ENCODE data around the gene EYA2.
"Not testable (repeated sequence)": the region's sequence is repeated elsewhere in the genome, so short reads cannot be mapped to it uniquely, and the experiment has no call there.

The EYA2 gene

GRCh38 chr20:47152068-47152467 is 257.4 kb downstream of the EYA2 start:
- in situ Hi-C loops (cut with HindIII; ENCODE audit: low sequenced_read_pairs): no loop called here

DNA sequence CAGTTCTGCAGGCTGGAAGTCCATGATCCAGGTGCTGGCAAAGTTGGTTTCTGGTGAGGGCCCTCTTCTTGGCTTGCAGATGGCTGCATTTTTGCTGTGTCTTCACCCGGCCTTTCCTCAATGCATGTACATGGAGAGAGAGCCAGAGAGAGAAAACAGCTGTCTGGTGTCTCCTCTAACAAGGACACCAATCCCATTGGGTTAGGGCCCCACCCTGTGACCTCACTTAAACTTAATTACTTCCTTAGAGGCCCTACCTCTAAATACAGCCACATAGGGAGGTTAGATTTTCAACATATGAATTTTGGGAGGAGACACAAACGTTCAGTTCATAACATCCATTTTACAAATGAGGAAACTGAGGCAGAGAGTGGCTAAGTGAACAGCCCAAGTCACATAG is 259.4 kb downstream of the EYA2 start:
- in situ Hi-C loops (cut with HindIII; ENCODE audit: low sequenced_read_pairs): no loop called here

DNA sequence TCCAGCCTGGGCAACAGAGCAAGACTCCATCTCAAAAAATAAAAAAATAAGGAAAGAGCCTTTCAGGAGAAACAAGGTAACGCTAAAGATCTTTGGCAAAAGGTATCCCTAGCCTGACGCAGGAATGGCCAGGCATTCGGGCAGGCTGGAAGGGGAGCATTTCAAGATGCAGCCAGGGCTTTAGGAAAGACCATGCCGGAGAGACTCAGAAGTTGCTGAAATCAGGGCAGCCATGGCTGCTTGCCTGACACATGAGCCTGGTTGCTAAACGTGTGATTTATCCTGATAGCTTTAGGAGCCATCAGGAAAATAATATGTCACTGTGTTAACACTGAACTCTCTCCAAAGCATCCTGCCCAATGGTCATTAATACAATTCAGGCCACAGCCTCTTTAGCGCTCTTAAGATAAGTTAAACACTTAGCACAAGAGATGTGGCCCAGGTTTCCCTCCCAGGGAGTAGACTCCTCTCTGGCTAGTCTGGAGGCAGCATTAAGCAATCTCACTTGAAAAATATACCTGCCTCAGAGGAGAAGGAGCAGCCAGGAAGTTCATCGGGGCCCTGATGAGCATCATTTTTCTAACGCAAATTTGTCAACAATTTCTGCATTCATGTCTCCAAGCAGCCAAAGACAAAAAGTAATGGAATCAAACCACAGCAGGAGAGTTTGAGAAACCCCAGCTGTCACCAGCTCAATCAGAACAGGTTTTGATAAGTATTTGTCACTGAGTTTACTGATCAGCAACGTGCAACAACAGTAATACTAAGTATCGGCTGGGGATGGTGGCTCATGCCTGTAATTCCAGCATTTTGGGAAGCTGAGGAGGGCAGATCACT is 261.9 kb downstream of the EYA2 start:
- in situ Hi-C loops (cut with HindIII; ENCODE audit: low sequenced_read_pairs): no loop called here

- in situ Hi-C loops (cut with HindIII; ENCODE audit: low sequenced_read_pairs): no loop called here
These were observed 264.5 kb downstream of the EYA2 start for GRCh38 chr20:47159166-47159565.

GRCh38 chr20:47160240-47160639 is 265.6 kb downstream of the EYA2 start:
- in situ Hi-C loops (cut with HindIII; ENCODE audit: low sequenced_read_pairs): loop anchor here (5.0 kb wide), 2 partner anchors 33 to 73 kb away; no protein-coding TSS in a partner anchor

DNA sequence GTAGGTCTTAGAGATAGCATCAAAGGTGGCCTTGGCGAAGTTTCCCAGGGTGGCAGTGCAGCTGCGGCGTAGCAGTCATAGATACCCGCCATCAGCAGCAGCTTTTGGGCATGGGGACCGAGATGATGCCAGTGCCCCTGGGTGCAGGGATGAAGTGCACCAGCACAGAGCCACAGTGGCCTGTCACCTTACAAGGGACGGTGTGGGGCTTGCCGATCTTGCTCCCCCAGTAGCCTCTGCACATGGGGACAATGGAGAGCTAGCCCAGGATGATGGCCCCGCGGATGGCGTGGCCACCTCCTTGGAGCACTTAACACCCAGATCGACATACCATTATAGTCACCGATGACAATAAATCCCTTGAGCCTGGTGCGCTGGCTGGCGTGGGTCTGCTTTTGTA is 266.3 kb downstream of the EYA2 start:
- in situ Hi-C loops (cut with HindIII; ENCODE audit: low sequenced_read_pairs): loop anchor here (5.0 kb wide), 2 partner anchors 34 to 74 kb away; no protein-coding TSS in a partner anchor

DNA sequence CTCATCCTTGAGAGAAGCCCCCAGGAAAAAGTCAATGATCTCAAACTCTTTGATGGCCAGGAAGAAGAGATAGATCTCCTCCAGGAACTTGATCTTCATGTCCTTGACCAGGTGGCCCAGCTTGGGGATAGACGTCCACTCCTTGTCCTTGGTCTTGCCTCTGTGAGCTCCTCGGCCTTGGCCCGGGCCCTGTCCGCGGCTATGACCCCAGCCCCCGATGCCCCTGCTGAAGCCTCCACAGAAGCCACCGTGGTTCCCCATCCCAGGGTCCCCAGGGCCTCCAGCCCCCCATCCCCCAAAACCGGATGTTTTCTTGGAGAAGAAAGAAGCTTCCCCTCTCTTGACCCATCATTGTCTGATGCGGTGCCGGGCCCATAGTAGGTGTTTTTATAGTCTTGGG is 266.8 kb downstream of the EYA2 start:
- in situ Hi-C loops (cut with HindIII; ENCODE audit: low sequenced_read_pairs): loop anchor here (5.0 kb wide), 2 partner anchors 34 to 74 kb away; no protein-coding TSS in a partner anchor

GRCh38 chr20:47164140-47164539 is 269.5 kb downstream of the EYA2 start:
- in situ Hi-C loops (cut with HindIII; ENCODE audit: low sequenced_read_pairs): loop anchor here (5.0 kb wide), 2 partner anchors 37 to 77 kb away; no protein-coding TSS in a partner anchor

GRCh38 chr20:47165376-47165865 is 270.8 kb downstream of the EYA2 start:
- in situ Hi-C loops (cut with HindIII; ENCODE audit: low sequenced_read_pairs): no loop called here

DNA sequence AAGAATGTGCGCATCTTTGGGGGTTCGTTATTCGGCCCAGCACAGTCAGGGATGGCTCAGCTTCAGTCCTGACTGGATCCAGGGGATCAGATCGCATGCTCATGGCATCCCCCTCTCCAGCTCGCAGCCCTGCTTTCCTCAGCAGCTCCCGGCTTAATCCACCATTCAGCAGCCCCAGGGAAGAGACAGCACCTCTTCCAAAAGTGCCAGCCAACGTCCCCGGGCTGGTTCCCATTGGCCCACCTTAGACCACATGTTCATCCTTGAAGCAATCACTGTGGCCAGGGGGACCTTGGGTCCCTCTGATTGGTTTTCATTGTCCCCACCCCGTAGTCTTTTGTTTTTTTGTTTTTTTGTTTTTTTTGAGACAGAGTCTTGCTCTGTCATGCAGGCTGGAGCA is 273.2 kb downstream of the EYA2 start:
- in situ Hi-C loops (cut with HindIII; ENCODE audit: low sequenced_read_pairs): no loop called here

GRCh38 chr20:47172579-47172978 is 277.9 kb downstream of the EYA2 start:
- in situ Hi-C loops (cut with HindIII; ENCODE audit: low sequenced_read_pairs): no loop called here

GRCh38 chr20:47173596-47174216 is 279.1 kb downstream of the EYA2 start:
- in situ Hi-C loops (cut with HindIII; ENCODE audit: low sequenced_read_pairs): no loop called here

- in situ Hi-C loops (cut with HindIII; ENCODE audit: low sequenced_read_pairs): no loop called here
These were observed 280.0 kb downstream of the EYA2 start for GRCh38 chr20:47174456-47175243.

- in situ Hi-C loops (cut with HindIII; ENCODE audit: low sequenced_read_pairs): no loop called here
These were observed 280.9 kb downstream of the EYA2 start for GRCh38 chr20:47175493-47175892.

- in situ Hi-C loops (cut with HindIII; ENCODE audit: low sequenced_read_pairs): not testable (repeated sequence)
These were observed 281.6 kb downstream of the EYA2 start for GRCh38 chr20:47176217-47176616.

DNA sequence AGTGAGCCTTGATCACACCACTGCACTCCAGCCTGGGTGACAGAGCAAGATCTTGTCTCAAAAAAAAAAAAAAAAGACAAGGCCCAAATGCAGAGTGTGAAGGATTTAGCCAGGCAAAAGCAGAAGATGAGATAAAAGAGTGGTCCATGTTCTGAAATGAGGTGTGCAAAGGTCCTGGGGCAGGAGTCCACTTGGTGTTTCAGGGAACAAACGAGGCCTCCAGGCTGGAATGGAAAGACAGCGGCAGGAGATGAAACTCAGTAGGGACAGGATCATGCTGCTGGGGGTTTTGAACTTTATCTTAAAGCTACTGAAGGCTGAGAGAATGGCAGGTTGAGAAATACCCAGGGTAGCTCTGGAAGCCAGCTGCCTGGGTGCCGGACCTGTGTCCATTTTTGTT is 283.6 kb downstream of the EYA2 start:
- in situ Hi-C loops (cut with HindIII; ENCODE audit: low sequenced_read_pairs): no loop called here

DNA sequence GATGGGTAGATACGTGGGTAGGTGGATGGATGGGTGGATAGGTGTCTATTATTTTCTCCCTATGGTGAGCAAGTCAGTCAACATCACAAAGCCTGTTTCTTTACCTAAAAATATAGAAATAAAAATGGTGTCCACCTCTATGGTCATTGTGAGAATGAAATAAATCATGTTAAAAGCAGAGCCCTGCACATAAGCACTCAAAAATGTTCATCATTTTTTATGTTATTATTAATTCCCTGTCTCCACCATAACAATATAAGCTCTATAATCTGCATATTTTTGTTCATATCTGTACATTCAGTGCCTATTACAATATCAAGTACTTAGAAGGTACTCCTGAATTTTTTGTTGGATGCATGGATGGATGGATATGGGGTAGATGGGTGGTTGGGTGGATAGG is 284.2 kb downstream of the EYA2 start:
- in situ Hi-C loops (cut with HindIII; ENCODE audit: low sequenced_read_pairs): no loop called here

DNA sequence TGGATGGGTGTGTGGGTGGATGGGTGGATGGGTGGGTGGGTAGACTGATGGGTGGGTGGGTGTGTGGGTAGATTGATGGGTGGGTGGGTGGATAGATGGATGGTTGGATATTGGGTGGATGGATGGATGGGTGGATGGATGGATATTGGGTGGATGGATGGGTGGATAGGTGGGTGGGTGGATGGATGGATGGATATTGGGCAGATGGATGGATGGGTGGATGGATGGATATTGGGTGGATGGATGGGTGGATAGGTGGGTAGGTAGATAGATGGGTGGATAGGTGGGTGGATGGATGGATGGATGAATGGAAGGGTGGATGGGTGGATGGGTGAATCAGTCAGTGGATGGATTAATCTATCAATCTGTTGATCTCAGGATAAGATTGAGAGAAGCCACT is 284.6 kb downstream of the EYA2 start:
- in situ Hi-C loops (cut with HindIII; ENCODE audit: low sequenced_read_pairs): no loop called here

- in situ Hi-C loops (cut with HindIII; ENCODE audit: low sequenced_read_pairs): no loop called here
These were observed 286.6 kb downstream of the EYA2 start for GRCh38 chr20:47181056-47181862.

- in situ Hi-C loops (cut with HindIII; ENCODE audit: low sequenced_read_pairs): no loop called here
These were observed 288.7 kb downstream of the EYA2 start for GRCh38 chr20:47183367-47183766.
